Anterior cingulate cortex (tissue), 58 donors: ENCODE data around the gene RNF180.
"Not testable (repeated sequence)": the region's sequence is repeated elsewhere in the genome, so short reads cannot be mapped to it uniquely, and the experiment has no call there.

Source experiments
- DNase-seq, 58 donors: peaks; one replicate each; lab custom pipeline; 2025; lab: John Stamatoyannopoulos, UW

Gene RNF180

GRCh38 chr5:64166201-64166959, 737 bp downstream of the RNF180 start:
- DNase-seq = peak in 10 of 58 donors; percentile 22 to 66 (median 46)

- DNase-seq = no peak
Measured at GRCh38 chr5:64176301-64176700, 10.7 kb downstream of the RNF180 start.

- peak in 1 of 58 donors; percentile 3 for DNase-seq
Measured at GRCh38 chr5:64180661-64181343, 15.2 kb downstream of the RNF180 start.

GRCh38 chr5:64181440-64181839, 15.8 kb downstream of the RNF180 start:
- no peak for DNase-seq

- no peak for DNase-seq
Measured at GRCh38 chr5:64183956-64184355, 18.3 kb downstream of the RNF180 start.

- no peak for DNase-seq
Measured at GRCh38 chr5:64184832-64185231, 19.2 kb downstream of the RNF180 start.

- DNase-seq = no peak
Measured at GRCh38 chr5:64188776-64189175, 23.1 kb downstream of the RNF180 start.

- no peak for DNase-seq
Measured at GRCh38 chr5:64190562-64191306, 25.1 kb downstream of the RNF180 start.

- no peak for DNase-seq
Measured at GRCh38 chr5:64195981-64196380, 30.3 kb downstream of the RNF180 start.

GRCh38 chr5:64199425-64199824, 33.8 kb downstream of the RNF180 start:
- no peak for DNase-seq

GRCh38 chr5:64201996-64202395, 36.4 kb downstream of the RNF180 start:
- DNase-seq = no peak

GRCh38 chr5:64206653-64207052, 41.0 kb downstream of the RNF180 start:
- DNase-seq = no peak

- no peak for DNase-seq
Measured at GRCh38 chr5:64207978-64208377, 42.3 kb downstream of the RNF180 start.

- no peak for DNase-seq
Measured at GRCh38 chr5:64209353-64209752, 43.7 kb downstream of the RNF180 start.

- peak in 1 of 58 donors; percentile 7 for DNase-seq
Measured at GRCh38 chr5:64210866-64211265, 45.2 kb downstream of the RNF180 start.

- DNase-seq = no peak
Measured at GRCh38 chr5:64213011-64213410, 47.4 kb downstream of the RNF180 start.

- DNase-seq = peak in 1 of 58 donors; percentile 6
Measured at GRCh38 chr5:64213531-64213930, 47.9 kb downstream of the RNF180 start.

GRCh38 chr5:64214132-64214531, 48.5 kb downstream of the RNF180 start:
- no peak for DNase-seq

- no peak for DNase-seq
Measured at GRCh38 chr5:64221911-64222310, 56.3 kb downstream of the RNF180 start.

- not testable (repeated sequence) for DNase-seq
Measured at GRCh38 chr5:64225286-64225981, 59.8 kb downstream of the RNF180 start.

- not testable (repeated sequence) for DNase-seq
Measured at GRCh38 chr5:64227131-64227537, 61.5 kb downstream of the RNF180 start.
